Rectal smooth muscle tissue (tissue), 1 donor: ENCODE measurements around the gene FMN2.

ENCODE experiments used
- H3K27ac ChIP-seq: one replicate; pipeline ENCODE4 v1.7.0; 2013; ENCODE audit warnings: low read depth, low read length, inconsistent platforms
- H3K27me3 ChIP-seq: one replicate; pipeline ENCODE4 v1.7.0; 2013; ENCODE audit warnings: low read length; ENCODE audit not compliant: control insufficient read depth, insufficient read depth
- H3K36me3 ChIP-seq: one replicate; pipeline ENCODE4 v1.7.0; 2013; ENCODE audit warnings: low read length; ENCODE audit not compliant: control insufficient read depth, insufficient read depth
- H3K4me1 ChIP-seq: one replicate; pipeline ENCODE4 v1.7.0; 2013; ENCODE audit warnings: low read length; ENCODE audit not compliant: control insufficient read depth, insufficient read depth
- H3K4me3 ChIP-seq: one replicate; pipeline ENCODE4 v1.7.0; 2013; ENCODE audit warnings: low read length
- H3K9ac ChIP-seq: one replicate; pipeline ENCODE4 v1.7.0; 2013; ENCODE audit warnings: low read length

Gene FMN2

DNA sequence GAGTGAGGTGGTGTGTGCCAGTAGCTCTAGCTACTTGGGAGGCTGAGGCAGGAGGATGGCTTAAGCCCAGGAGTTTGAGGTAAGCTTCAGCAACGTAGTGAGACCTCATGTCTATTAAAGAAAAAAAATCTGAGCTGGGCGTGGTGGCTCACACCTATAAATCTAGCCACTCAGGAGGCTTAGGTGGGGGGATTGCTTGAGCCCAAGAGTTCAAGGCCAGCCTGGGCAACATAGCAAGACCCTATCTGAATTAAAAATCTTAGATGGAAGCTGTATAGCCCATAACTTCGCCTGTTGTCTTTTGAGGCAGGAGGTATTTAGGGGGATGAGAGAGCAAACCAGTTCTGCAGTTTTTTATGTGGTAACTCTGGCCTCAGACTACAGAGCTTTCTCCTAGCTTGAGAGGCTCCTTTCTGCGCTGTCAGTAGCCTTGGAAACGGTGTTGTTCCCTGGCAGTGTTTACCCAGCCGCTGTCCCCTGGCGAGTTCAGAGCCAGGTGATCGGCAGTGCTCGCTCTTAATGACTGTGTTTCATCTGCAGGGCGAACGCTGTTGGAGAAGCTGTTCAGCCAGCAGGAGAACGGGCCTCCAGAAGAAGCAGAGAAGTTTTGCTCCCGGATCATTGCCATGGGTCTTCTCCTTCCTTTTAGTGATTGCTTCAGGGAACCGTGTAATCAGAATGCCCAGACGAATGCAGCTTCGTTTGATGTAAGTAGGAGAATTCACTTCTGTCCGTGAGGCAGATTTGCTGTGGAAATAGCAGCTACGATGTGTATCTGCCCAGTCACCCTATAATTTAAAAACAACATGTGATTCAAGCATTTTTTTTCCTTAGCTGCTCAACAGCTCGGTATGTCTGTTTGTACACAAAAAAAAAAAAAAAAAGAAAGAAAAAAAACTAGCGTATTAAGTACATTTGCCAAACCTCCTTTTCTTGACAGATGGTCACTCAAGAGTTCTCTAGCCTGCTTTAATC is 31.2 kb downstream of the FMN2 start:
- Histone ChIP-seq H3K27ac (no peak overlapping the region), H3K36me3 (no peaks in the 10 kb centered on the region), H3K4me1 (no peaks in the 10 kb centered on the region), H3K27me3 (no peaks in the 10 kb centered on the region), H3K9ac (no peak overlapping the region), H3K4me3 (peak overlapping the region; percentile 17)

DNA sequence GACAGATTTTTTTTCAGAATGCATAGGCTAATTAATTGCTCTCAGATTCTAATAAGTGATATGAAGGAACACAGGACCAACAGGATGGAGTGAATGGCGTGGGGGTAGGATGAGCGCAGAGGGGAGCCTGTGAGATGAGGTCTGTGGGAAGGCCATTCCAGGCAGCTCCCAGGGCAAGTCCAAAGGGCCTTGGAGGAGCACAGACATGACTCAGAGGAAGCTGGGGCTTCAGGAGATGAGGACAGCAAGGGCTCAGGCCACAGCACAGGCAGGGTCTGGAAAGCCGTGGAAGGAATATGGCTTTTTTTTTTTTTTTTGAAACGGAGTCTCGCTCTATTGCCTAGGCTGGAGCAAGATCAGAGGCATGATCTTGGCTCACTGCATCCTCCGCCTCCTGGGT is 35.1 kb downstream of the FMN2 start:
- Histone ChIP-seq H3K4me3 (no peak overlapping the region), H3K36me3 (no peaks in the 10 kb centered on the region), H3K27me3 (no peaks in the 10 kb centered on the region), H3K4me1 (no peaks in the 10 kb centered on the region), H3K27ac (no peak overlapping the region), H3K9ac (no peak overlapping the region)

DNA sequence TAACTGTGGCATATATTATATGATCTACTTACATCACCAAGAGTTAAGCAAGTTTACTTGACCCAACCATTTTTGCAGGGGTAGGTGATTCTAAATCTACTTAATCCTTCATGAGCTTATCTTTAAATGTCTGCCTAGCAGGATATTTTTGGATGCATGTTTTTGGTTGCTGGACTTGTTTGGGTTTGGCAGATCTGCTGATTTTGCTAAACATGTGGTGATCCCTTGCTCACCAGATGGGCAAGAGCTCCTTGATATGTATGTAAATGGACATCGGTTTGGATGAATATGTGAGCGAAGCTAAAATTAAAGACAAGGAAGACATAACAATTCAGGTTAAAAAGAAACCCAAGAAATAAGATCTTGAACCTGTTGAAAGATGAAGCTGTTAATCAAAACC is 36.7 kb downstream of the FMN2 start:
- Histone ChIP-seq H3K4me1 (no peaks in the 10 kb centered on the region), H3K9ac (no peak overlapping the region), H3K36me3 (no peaks in the 10 kb centered on the region), H3K27me3 (no peaks in the 10 kb centered on the region), H3K27ac (no peak overlapping the region), H3K4me3 (no peak overlapping the region)

DNA sequence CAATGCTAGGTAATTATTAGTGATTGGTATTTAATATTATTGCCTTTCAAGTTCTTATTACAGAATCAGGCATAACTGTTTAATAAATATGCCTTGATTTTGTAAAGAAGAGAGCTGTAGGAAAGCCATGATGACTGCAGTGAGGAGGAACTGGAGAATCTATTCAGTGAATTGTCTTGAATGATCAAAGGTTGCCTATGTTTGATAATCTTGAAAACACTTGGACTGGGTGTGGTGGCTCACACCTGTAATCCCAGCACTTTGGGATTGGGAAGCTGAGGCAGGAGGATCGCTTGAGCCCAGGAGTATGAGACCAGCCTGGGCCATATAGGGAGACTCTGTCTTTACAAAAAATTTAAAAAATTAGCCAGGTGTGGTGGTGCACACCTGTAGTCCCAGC is 42.4 kb downstream of the FMN2 start:
- no peak overlapping the region for H3K4me3 ChIP-seq
- no peaks in the 10 kb centered on the region for H3K36me3 ChIP-seq
- no peak overlapping the region for H3K27ac ChIP-seq
- no peak overlapping the region for H3K9ac ChIP-seq
- no peaks in the 10 kb centered on the region for H3K27me3 ChIP-seq
- H3K4me1 ChIP-seq: no peaks in the 10 kb centered on the region

DNA sequence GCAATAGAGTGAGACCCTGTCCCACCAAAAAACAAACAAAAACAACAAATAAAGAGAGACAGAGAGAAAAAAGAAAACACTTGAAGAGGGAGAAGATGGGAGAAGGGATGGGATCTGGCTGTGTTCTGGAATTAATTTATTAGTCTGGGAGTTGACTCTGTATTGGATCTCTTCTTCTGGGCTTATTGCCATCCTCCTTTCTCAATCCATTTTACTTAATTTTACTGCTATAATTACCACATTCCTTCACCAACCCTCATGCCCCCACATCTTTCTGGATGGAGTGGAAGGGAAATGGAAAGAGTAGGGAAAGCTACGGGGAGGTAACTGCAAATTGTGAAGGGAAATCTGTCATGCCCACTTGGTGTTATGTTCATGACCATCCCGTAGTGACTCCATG is 42.9 kb downstream of the FMN2 start:
- Histone ChIP-seq H3K9ac (no peak overlapping the region), H3K36me3 (no peaks in the 10 kb centered on the region), H3K27me3 (no peaks in the 10 kb centered on the region), H3K27ac (no peak overlapping the region), H3K4me1 (no peaks in the 10 kb centered on the region), H3K4me3 (no peak overlapping the region)

DNA sequence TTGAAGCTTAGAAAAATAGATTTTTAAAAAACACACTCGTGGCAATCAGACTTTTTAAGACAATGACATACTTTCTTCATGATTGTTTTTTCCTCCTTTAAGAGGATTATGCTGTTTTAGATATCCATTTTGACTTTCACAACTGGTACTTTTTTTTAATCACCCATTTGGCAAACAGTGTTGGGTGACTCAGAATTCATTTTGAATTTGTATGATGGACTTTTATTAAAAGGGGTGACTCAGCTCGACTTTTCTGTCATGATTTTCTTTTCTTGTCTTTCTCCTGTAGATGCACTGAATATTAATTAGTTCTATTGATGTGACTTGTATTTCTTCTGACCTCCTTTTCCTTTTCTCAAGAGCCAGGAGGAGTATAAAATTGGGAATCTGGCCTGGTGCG is 44.7 kb downstream of the FMN2 start:
- Histone ChIP-seq H3K4me3 (no peak overlapping the region), H3K4me1 (no peaks in the 10 kb centered on the region), H3K36me3 (no peaks in the 10 kb centered on the region), H3K9ac (no peak overlapping the region), H3K27me3 (no peaks in the 10 kb centered on the region), H3K27ac (no peak overlapping the region)

DNA sequence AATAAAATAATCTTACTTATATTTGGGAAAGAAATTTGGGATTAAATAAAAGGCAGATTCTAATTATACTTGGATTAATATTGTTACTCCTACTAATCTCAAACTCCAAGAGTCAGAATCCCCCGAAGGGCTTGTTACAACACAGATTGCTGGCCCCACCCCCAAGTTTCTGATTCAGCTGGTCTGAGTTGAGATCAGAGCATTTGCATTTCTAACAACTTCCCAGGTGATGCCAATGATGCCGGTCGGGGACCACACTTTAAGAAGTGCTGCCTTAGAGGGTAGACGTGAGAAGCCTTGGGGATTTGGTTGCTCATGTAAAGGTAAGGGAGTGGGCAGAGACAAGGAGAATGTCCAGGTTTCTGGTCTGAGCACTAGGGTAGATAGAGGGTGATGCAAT is 47.2 kb downstream of the FMN2 start:
- no peaks in the 10 kb centered on the region for H3K27me3 ChIP-seq
- no peak overlapping the region for H3K9ac ChIP-seq
- H3K4me1 ChIP-seq: no peaks in the 10 kb centered on the region
- no peak overlapping the region for H3K27ac ChIP-seq
- no peak overlapping the region for H3K4me3 ChIP-seq
- no peaks in the 10 kb centered on the region for H3K36me3 ChIP-seq

DNA sequence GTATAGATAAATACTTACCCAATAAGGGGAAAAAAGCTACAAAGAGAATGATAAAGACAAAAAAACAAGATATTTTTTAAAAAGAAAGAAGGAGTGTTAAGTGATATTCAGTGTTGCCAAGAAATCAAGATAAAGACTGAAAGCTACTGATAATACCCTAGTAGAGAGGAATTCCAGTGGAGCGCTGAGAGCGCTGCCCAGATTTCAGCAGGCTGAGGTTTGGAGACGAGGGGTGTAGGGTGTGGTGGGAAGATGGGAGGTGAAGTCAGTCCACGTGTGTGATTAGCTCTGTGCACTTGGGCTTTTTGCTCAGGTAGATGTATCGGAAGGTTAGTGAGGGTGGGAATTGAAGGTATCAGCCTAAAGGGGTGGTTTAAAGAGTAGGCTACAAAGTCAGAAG is 47.8 kb downstream of the FMN2 start:
- H3K36me3 ChIP-seq: no peaks in the 10 kb centered on the region
- H3K27me3 ChIP-seq: no peaks in the 10 kb centered on the region
- H3K27ac ChIP-seq: no peak overlapping the region
- H3K4me1 ChIP-seq: no peaks in the 10 kb centered on the region
- no peak overlapping the region for H3K4me3 ChIP-seq
- no peak overlapping the region for H3K9ac ChIP-seq

DNA sequence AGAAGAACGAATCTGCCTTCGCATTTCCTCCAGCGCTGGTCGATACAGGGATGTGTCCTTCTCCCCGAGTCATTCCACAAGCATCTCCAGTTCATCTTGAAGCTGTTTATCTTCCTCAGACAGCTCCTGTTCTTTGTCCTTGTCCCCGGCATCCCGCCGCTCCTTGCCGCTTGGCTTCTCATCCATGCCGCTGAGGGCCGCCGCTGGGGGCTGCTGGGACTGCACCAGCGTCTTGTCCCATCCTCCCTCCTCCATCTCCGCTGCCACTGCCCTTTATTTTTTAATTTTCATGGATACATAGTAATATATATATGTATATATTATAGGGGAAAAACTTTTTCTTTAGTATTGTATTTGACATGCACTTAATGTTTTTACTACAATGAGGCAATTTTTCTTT is 53.4 kb downstream of the FMN2 start:
- no peaks in the 10 kb centered on the region for H3K27me3 ChIP-seq
- H3K36me3 ChIP-seq: no peaks in the 10 kb centered on the region
- no peaks in the 10 kb centered on the region for H3K4me1 ChIP-seq
- no peak overlapping the region for H3K9ac ChIP-seq
- no peak overlapping the region for H3K27ac ChIP-seq
- H3K4me3 ChIP-seq: no peak overlapping the region

DNA sequence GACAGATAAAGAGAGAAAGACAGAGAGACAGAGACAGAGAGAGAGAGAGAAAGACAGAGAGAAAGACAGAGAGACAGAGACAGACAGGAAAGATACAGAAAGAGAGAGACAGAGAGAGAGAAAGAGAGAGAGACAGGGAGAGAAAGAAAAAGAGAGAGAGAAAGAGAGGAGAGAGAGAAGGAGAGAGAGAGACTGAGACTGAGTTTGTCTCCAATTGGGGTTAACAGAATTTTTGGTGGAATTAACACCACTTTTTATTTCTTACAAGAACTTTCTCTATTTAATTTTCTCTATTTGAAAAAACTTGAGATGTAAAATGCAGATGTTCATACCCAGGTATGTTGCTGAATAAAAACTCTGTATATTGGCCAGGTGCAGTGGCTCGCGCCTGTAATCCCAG is 56.6 kb downstream of the FMN2 start:
- Histone ChIP-seq H3K27me3 (no peaks in the 10 kb centered on the region), H3K36me3 (no peaks in the 10 kb centered on the region), H3K9ac (no peak overlapping the region), H3K4me3 (no peak overlapping the region), H3K4me1 (no peaks in the 10 kb centered on the region), H3K27ac (no peak overlapping the region)

DNA sequence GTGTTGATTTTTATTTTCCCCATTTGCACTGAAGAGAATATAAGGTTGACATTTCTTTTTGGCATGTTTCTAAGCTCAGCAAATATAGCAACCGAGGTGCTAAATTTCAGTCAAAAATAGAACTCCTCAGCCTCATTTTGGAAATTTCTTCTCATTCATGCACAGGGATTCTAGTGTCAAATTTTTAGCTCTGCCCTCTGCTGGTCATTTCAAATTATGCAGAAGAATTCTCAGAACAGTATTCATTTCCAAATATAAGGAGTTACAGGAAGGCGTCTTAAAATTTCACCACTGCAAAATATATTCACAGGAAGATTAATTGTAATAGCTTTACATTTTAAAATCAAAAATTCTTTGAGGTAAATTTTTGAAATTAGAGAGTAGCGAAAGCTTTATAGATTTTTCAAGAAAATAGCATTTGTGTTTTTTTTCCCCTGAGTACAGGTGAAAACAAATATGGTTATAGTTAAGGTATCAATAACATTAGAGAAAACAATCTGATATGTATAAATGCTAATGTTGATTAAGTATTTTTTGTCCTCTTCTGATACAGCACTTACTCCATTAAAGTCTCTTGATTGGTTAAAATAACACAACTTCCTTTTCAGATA is 57.9 kb downstream of the FMN2 start:
- Histone ChIP-seq H3K27ac (no peak overlapping the region), H3K27me3 (no peaks in the 10 kb centered on the region), H3K36me3 (no peaks in the 10 kb centered on the region), H3K4me3 (no peak overlapping the region), H3K9ac (no peak overlapping the region), H3K4me1 (no peaks in the 10 kb centered on the region)

DNA sequence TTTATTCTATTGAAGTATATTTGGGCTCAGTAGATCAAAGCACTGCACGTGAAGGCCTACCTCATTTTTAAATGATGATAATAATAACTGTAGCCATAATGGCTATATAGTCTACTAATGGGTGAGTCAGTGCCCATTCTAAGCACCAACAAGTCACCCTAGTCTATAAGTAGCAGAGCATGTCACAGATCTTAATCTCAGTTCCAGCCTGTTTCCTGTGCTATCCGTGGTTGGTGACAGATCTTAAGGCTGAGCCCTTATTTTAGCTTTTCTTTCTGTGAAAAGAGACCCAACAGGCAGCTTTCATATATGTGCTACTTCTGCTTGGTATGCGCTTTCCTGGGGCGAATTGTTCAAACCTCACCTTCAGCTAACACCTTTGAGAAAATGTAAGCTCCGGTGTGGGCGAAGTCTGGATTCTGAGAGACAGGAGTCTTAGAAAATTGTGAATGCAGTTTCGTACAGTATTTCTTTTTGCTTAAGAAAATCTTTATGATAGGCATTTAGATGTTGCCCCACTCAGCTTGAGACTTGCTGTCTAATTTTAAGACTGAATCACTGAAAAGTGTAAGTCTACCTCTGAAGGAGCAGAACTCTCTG is 59.6 kb downstream of the FMN2 start:
- H3K27me3 ChIP-seq: no peaks in the 10 kb centered on the region
- no peaks in the 10 kb centered on the region for H3K4me1 ChIP-seq
- H3K36me3 ChIP-seq: no peaks in the 10 kb centered on the region
- no peak overlapping the region for H3K9ac ChIP-seq
- H3K4me3 ChIP-seq: no peak overlapping the region
- no peak overlapping the region for H3K27ac ChIP-seq
